H9 (cell line): ENCODE results near the gene ASTN2. TPM values are rescaled to one million over a fixed set of nuclear protein-coding genes. Genes with fewer than 3 reads are reported as not detected.
A peak's percentile ranks its signal among the peaks of the same experiment; 100 is the strongest.

Experiments used
- DNase-seq: peaks from one replicate; pipeline ENCODE4 v3.0.0-alpha.2; 2017
- H2AFZ ChIP-seq: one replicate; pipeline ENCODE4 v1.6.1; 2013; ENCODE audit warnings: mild to moderate bottlenecking, low read length, control low read depth, moderate library complexity
- H2AK5ac ChIP-seq: 2 replicates; pipeline ENCODE4 v1.6.1; 2013; ENCODE audit warnings: low read length, control low read depth, mixed read lengths; ENCODE audit not compliant: insufficient read length
- H2BK120ac ChIP-seq: one replicate; pipeline ENCODE4 v1.6.1; 2013; ENCODE audit warnings: low read depth, mild to moderate bottlenecking, low read length, control low read depth, inconsistent platforms; ENCODE audit not compliant: poor library complexity, severe bottlenecking
- H2BK12ac ChIP-seq: 2 replicates; pipeline ENCODE4 v1.6.1; 2013; ENCODE audit warnings: low read length, control low read depth, mixed read lengths, low read depth; ENCODE audit not compliant: insufficient read length
- H2BK15ac ChIP-seq: 2 replicates; pipeline ENCODE4 v1.6.1; 2013; ENCODE audit warnings: low read depth, low read length, control low read depth
- H2BK20ac ChIP-seq: one replicate; pipeline ENCODE4 v1.6.1; 2013; ENCODE audit warnings: low read depth, mild to moderate bottlenecking, low read length, control low read depth, inconsistent platforms; ENCODE audit not compliant: poor library complexity, severe bottlenecking
- H2BK5ac ChIP-seq: 2 replicates; pipeline ENCODE4 v1.6.1; 2013; ENCODE audit warnings: low read length, control low read depth, mixed read lengths; ENCODE audit not compliant: insufficient read length
- H3K14ac ChIP-seq: 2 replicates; pipeline ENCODE4 v1.6.1; 2013; ENCODE audit warnings: low read length, control low read depth; ENCODE audit not compliant: insufficient read depth
- H3K18ac ChIP-seq: 2 replicates; pipeline ENCODE4 v1.6.1; 2013; ENCODE audit warnings: low read depth, mild to moderate bottlenecking, mixed read lengths, low read length, control low read depth; ENCODE audit not compliant: insufficient read length
- H3K23ac ChIP-seq: 2 replicates; pipeline ENCODE4 v1.6.1; 2013; ENCODE audit warnings: low read length, control low read depth, mixed read lengths, low read depth; ENCODE audit not compliant: insufficient read length
- H3K23me2 ChIP-seq: 2 replicates; pipeline ENCODE4 v1.6.1; 2013; ENCODE audit warnings: low read depth, mild to moderate bottlenecking, mixed read lengths, low read length, control low read depth; ENCODE audit not compliant: insufficient read length, poor library complexity, severe bottlenecking
- H3K27ac ChIP-seq: 2 replicates; pipeline ENCODE4 v1.5.1; 2013; ENCODE audit warnings: low read length, control low read depth, mixed read lengths, low read depth; ENCODE audit not compliant: insufficient read length
- H3K27me3 ChIP-seq: 2 replicates; pipeline ENCODE4 v1.6.1; 2013; ENCODE audit warnings: low read length, control low read depth, inconsistent platforms; ENCODE audit not compliant: insufficient read depth
- H3K4ac ChIP-seq: 2 replicates; pipeline ENCODE4 v1.6.1; 2013; ENCODE audit warnings: low read depth, mild to moderate bottlenecking, control low read depth, inconsistent platforms, low read length, moderate library complexity
- H3K4me1 ChIP-seq: 2 replicates; pipeline ENCODE4 v1.6.1; 2013; ENCODE audit warnings: low read length, control low read depth, inconsistent platforms; ENCODE audit not compliant: insufficient read depth
- H3K4me2 ChIP-seq: 2 replicates; pipeline ENCODE4 v1.6.1; 2013; ENCODE audit warnings: low read length, control low read depth, mixed read lengths; ENCODE audit not compliant: insufficient read length, insufficient read depth
- H3K56ac ChIP-seq: 2 replicates; pipeline ENCODE4 v1.6.1; 2013; ENCODE audit warnings: low read depth, mild to moderate bottlenecking, mixed read lengths, low read length, control low read depth; ENCODE audit not compliant: insufficient read length
- H3K79me1 ChIP-seq: 2 replicates; pipeline ENCODE4 v1.6.1; 2013; ENCODE audit warnings: low read depth, mild to moderate bottlenecking, moderate library complexity, low read length, control low read depth, inconsistent platforms; ENCODE audit not compliant: insufficient read depth, poor library complexity, severe bottlenecking
- H3K79me2 ChIP-seq: 2 replicates; pipeline ENCODE4 v1.6.1; 2013; ENCODE audit warnings: low read length, control low read depth, inconsistent platforms; ENCODE audit not compliant: insufficient read depth
- H3K9ac ChIP-seq: 2 replicates; pipeline ENCODE4 v1.6.1; 2013; ENCODE audit warnings: low read length, control low read depth, mixed read lengths; ENCODE audit not compliant: insufficient read length; ENCODE audit errors: extremely low read depth
- H3K9me3 ChIP-seq: one replicate; pipeline ENCODE4 v1.6.1; 2013; ENCODE audit warnings: low read depth, low read length, inconsistent platforms; ENCODE audit not compliant: control insufficient read depth
- H3T11ph ChIP-seq: one replicate; pipeline ENCODE4 v1.6.1; 2013; ENCODE audit warnings: mild to moderate bottlenecking, low read length, control low read depth, inconsistent platforms
- H4K20me1 ChIP-seq: one replicate; pipeline ENCODE4 v1.6.1; 2013; ENCODE audit not compliant: control insufficient read depth, insufficient read length, insufficient read depth
- H4K5ac ChIP-seq: 2 replicates; pipeline ENCODE4 v1.6.1; 2013; ENCODE audit warnings: low read depth, mild to moderate bottlenecking, mixed read lengths, low read length, control low read depth; ENCODE audit not compliant: insufficient read length
- H4K8ac ChIP-seq: replicated peaks from 2 replicates; pipeline ENCODE4 v1.6.1; 2013; ENCODE audit warnings: low read length, control low read depth, mixed read lengths, low read depth; ENCODE audit not compliant: insufficient read length
- H4K91ac ChIP-seq: 2 replicates; pipeline ENCODE4 v1.6.1; 2013; ENCODE audit warnings: low read depth, mild to moderate bottlenecking, moderate library complexity, mixed read lengths, low read length, control low read depth; ENCODE audit not compliant: insufficient read length
- H3K27ac Mint-ChIP-seq, 3 experiments: 2 replicates in 2 of 3; 3 replicates in 1 of 3; pipeline ENCODE4 v1.8.0; 2020 to 2021; ENCODE audit warnings: mixed read lengths in 3 of 3, mild to moderate bottlenecking in 1 of 3, moderate library complexity in 1 of 3
- H3K27me3 Mint-ChIP-seq: 2 replicates; pipeline ENCODE4 v1.8.0; 2021; ENCODE audit warnings: low read depth, mild to moderate bottlenecking, moderate library complexity, mixed read lengths
- H3K36me3 Mint-ChIP-seq, 3 experiments: 2 replicates in 2 of 3; 3 replicates in 1 of 3; pipeline ENCODE4 v1.8.0; 2020 to 2021; ENCODE audit warnings: low read depth in 3 of 3, mixed read lengths in 3 of 3; ENCODE audit not compliant: insufficient read depth in 1 of 3
- H3K4me1 Mint-ChIP-seq, 2 experiments: 2 replicates each; pipeline ENCODE4 v1.8.0; 2020; ENCODE audit warnings: mixed read lengths in 2 of 2
- H3K4me3 Mint-ChIP-seq, 2 experiments: 2 replicates in 1 of 2; 3 replicates in 1 of 2; pipeline ENCODE4 v1.8.0; 2020 to 2021; ENCODE audit warnings: mild to moderate bottlenecking in 2 of 2, mixed read lengths in 2 of 2, moderate library complexity in 1 of 2
- H3K9me3 Mint-ChIP-seq, 2 experiments: 2 replicates in 1 of 2; 3 replicates in 1 of 2; pipeline ENCODE4 v1.8.0; 2020; ENCODE audit warnings: mild to moderate bottlenecking in 2 of 2, mixed read lengths in 2 of 2, moderate library complexity in 1 of 2
- CTCF ChIP-seq: fragments of 200-600 bp; sonication (generic); conservative IDR thresholded peaks from 3 replicates; pipeline ENCODE4 v1.8.0; 2021; ENCODE audit warnings: antibody characterized with exemption, mild to moderate bottlenecking
- WGBS: extraction: QIAGEN DNeasy Blood & Tissue Kit; methylation state at CpG from one replicate; pipeline ENCODE4 v1.1.7; 2013; ENCODE audit warnings: missing lambda C conversion rate, low lambda C conversion rate, mixed read lengths; ENCODE audit not compliant: insufficient read length; ENCODE audit errors: extremely low coverage; 5-methylcytosine and 5-hydroxymethylcytosine counted together
- total RNA-seq: library from RNA; stranded (reverse); gene quantifications from 2 replicates; pipeline ENCODE4 v1.2.1, GENCODE V29; 2021

ASTN2 gene
- total RNA-seq, 1 experiment from 2014 or later = 9.7 TPM

- Histone ChIP-seq H2BK20ac (no peak overlapping the region), H4K8ac (no peak overlapping the region), H3K4ac (no peak overlapping the region), H4K91ac (no peak overlapping the region), H3K27ac (no peak overlapping the region), H2BK15ac (no peak overlapping the region), H3T11ph (no peak overlapping the region), H3K9me3 (no peaks in the 10 kb centered on the region), H2BK5ac (no peak overlapping the region), H3K23me2 (no peaks in the 10 kb centered on the region), H3K9ac (no peak overlapping the region), H3K79me2 (no peaks in the 10 kb centered on the region), H3K56ac (no peak overlapping the region), H4K20me1 (no peaks in the 10 kb centered on the region), H4K5ac (no peak overlapping the region), H2AK5ac (no peak overlapping the region), H3K4me2 (no peak overlapping the region), H3K14ac (0 out of 2 replicates have a peak overlapping the region, but pooled peaks have one; percentile 3), H3K79me1 (no peaks in the 10 kb centered on the region), H3K23ac (no peak overlapping the region), H3K27me3 (no peaks in the 10 kb centered on the region), H2BK120ac (no peak overlapping the region), H2AFZ (no peak overlapping the region), H3K4me1 (no peaks in the 10 kb centered on the region), H2BK12ac (no peak overlapping the region), H3K18ac (no peak overlapping the region)
- no peaks in the 10 kb centered on the region for H3K9me3 Mint-ChIP-seq
- WGBS = no CpG with 5 or more reads among the region's 7 CpGs
- H3K36me3 Mint-ChIP-seq = no peaks in the 10 kb centered on the region; a peak in 1 of 7 replicates
- H3K27me3 Mint-ChIP-seq = no peaks in the 10 kb centered on the region; the same call in 1 of the 2 replicates
- TF ChIP-seq CTCF = no peak
- H3K4me3 Mint-ChIP-seq = no peak overlapping the region
- peak overlapping the region in 1 of 3 experiments; percentile 9; a peak in 1 of 7 replicates for H3K27ac Mint-ChIP-seq
- DNase-seq = no peak
- 0 out of 4 replicates have a peak, but pooled peaks cover 0 to 4% of the 10 kb centered on the region in 2 experiments for H3K4me1 Mint-ChIP-seq
These were observed 268.9 kb downstream of the ASTN2 start for GRCh38 chr9:117145811-117146490.
